ENCODE data around the gene ASCC3.

- TF ChIP-seq, protein P1, sequence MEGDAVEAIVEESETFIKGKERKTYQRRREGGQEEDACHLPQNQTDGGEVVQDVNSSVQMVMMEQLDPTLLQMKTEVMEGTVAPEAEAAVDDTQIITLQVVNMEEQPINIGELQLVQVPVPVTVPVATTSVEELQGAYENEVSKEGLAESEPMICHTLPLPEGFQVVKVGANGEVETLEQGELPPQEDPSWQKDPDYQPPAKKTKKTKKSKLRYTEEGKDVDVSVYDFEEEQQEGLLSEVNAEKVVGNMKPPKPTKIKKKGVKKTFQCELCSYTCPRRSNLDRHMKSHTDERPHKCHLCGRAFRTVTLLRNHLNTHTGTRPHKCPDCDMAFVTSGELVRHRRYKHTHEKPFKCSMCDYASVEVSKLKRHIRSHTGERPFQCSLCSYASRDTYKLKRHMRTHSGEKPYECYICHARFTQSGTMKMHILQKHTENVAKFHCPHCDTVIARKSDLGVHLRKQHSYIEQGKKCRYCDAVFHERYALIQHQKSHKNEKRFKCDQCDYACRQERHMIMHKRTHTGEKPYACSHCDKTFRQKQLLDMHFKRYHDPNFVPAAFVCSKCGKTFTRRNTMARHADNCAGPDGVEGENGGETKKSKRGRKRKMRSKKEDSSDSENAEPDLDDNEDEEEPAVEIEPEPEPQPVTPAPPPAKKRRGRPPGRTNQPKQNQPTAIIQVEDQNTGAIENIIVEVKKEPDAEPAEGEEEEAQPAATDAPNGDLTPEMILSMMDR (IDR thresholded peaks at IDR 0.05), result no peak
- TF ChIP-seq EP300 (IDR thresholded peaks at IDR 0.05), result no peak
- no peak for TF ChIP-seq POLR2A (IDR thresholded peaks at IDR 0.05)
- no peak for TF ChIP-seq POLR2AphosphoS5 (IDR thresholded peaks at IDR 0.05)
Observed at GRCh38 chr6:100459592-100460184, 421.4 kb downstream of the ASCC3 start.
